ENCODE results near the gene LGALS3BP. TPM values are rescaled to one million over a fixed set of nuclear protein-coding genes. Genes with fewer than 3 reads are reported as not detected.

Gene LGALS3BP
- total RNA-seq, 1 donor from 2014 or later: 488 TPM

DNA sequence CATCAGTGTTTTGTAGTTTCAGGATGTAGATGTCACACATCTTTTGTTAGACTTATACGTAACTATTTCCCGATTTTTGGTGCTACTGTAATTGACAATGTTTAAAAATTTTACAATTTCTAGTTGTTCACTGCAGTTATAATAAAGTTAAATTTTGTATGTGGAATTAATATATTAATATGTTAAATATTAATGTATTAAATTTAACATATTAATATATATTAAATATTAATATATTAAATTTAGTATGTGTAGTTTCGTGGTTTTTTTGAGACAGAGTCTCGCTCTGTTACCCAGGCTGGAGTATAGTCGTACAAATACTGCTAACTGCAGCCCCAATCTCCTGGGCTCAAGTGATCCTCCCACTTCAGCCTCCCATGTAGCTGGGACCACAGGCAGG is 5.7 kb upstream of the LGALS3BP start:
- Histone ChIP-seq H3K4me1 (peaks cover 27% of the 10 kb centered on the region), H3K36me3 (no peaks in the 10 kb centered on the region), H3K4me3 (no peak overlapping the region), H3K9me3 (no peaks in the 10 kb centered on the region), H3K27me3 (no peaks in the 10 kb centered on the region), H3K27ac (no peak overlapping the region)
- TF ChIP-seq, protein P1, sequence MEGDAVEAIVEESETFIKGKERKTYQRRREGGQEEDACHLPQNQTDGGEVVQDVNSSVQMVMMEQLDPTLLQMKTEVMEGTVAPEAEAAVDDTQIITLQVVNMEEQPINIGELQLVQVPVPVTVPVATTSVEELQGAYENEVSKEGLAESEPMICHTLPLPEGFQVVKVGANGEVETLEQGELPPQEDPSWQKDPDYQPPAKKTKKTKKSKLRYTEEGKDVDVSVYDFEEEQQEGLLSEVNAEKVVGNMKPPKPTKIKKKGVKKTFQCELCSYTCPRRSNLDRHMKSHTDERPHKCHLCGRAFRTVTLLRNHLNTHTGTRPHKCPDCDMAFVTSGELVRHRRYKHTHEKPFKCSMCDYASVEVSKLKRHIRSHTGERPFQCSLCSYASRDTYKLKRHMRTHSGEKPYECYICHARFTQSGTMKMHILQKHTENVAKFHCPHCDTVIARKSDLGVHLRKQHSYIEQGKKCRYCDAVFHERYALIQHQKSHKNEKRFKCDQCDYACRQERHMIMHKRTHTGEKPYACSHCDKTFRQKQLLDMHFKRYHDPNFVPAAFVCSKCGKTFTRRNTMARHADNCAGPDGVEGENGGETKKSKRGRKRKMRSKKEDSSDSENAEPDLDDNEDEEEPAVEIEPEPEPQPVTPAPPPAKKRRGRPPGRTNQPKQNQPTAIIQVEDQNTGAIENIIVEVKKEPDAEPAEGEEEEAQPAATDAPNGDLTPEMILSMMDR (IDR thresholded peaks at IDR 0.05): no peak
- TF ChIP-seq POLR2AphosphoS5 (IDR thresholded peaks at IDR 0.05; ENCODE audit: insufficient read depth in 1 of 2, low read depth in 1 of 2) (no peak), POLR2A (IDR thresholded peaks at IDR 0.05) (no peak)
- intact Hi-C loops (cut with DNase I): no loop called here
- DNase-seq (ENCODE audit: extremely low spot score in 2 of 2): no peak

DNA sequence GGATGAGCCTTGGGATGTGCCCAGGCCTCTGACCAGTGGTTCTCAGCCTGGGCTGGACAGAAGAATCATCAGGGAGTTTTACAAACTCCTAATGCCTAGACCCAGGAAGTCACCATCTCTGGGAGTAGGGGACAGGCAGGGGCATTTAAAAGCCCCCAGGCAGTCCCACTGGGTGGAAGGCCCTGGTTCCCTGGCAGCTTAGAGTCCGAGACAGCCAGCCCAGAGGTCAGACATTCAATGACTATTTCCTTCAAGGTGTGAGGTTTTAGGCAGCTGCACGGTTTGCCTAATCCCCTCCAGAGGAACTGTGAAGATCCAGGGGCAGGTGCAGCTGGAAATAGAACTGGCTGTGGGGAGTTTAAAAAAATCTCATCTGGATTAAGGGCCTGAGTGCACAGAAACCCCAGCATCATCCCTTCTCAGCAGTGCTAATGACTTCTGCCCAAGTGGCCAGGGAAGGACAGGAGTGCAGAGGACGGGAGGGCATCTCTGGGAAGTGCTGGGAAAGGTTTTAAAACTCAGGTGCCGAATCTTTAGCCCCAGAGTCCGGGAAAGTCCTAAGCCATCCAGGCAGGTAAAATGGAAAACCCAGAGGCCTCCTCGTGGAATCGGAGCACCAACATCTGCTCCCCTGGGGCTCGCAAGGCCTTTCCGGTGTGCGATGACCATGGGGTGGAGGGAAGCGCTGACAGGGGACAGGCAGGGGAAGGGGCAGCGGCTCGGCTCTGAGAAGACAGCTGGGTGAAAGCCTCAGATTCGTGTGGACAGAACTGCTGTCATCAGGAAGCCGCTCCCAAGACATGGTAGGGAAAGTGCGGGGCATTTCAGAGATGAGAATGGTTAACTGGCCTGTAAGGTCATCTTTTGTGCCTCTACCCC is 1.5 kb upstream of the LGALS3BP start:
- intact Hi-C loops (cut with DNase I): no loop called here
- H3K27me3 ChIP-seq: no peaks in the 10 kb centered on the region
- peak overlapping the region; percentile 89 for H3K27ac ChIP-seq
- no peak overlapping the region for H3K4me3 ChIP-seq
- no peak for DNase-seq (ENCODE audit: extremely low spot score in 2 of 2)
- H3K36me3 ChIP-seq: no peaks in the 10 kb centered on the region
- H3K4me1 ChIP-seq: peaks cover 50% of the 10 kb centered on the region
- TF ChIP-seq, protein P1 (IDR thresholded peaks at IDR 0.05): no peak
- TF ChIP-seq POLR2AphosphoS5 (IDR thresholded peaks at IDR 0.05; ENCODE audit: insufficient read depth in 1 of 2, low read depth in 1 of 2): no peak
- no peaks in the 10 kb centered on the region for H3K9me3 ChIP-seq

DNA sequence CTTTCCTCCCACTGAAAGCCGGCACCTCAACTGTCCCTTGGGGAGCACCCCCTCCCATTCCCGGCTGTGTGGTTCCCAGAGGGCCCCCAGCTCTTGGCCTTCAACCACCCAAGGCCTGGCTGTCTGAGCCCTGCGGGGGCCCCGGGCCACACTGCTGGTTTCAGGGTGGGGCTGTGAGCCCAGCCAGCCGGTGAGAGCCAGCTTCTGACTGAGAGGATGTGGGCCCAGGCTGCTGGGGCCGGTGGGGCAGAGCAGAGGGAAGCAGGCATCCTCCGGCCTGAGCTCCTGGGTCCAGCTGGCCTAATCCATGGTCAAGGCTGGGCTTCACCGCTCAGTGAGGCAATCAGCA is 875 bp upstream of the LGALS3BP start:
- no peaks in the 10 kb centered on the region for H3K36me3 ChIP-seq
- intact Hi-C loops (cut with DNase I): no loop called here
- peaks cover 50% of the 10 kb centered on the region for H3K4me1 ChIP-seq
- no peak overlapping the region for H3K4me3 ChIP-seq
- H3K27ac ChIP-seq: peak overlapping the region; percentile 89
- H3K9me3 ChIP-seq: no peaks in the 10 kb centered on the region
- H3K27me3 ChIP-seq: no peaks in the 10 kb centered on the region
- no peak for TF ChIP-seq POLR2A (IDR thresholded peaks at IDR 0.05)
- no peak for TF ChIP-seq POLR2AphosphoS5 (IDR thresholded peaks at IDR 0.05; ENCODE audit: insufficient read depth in 1 of 2, low read depth in 1 of 2)
- TF ChIP-seq, protein P1 (IDR thresholded peaks at IDR 0.05): no peak
- no peak for DNase-seq (ENCODE audit: extremely low spot score in 2 of 2)

DNA sequence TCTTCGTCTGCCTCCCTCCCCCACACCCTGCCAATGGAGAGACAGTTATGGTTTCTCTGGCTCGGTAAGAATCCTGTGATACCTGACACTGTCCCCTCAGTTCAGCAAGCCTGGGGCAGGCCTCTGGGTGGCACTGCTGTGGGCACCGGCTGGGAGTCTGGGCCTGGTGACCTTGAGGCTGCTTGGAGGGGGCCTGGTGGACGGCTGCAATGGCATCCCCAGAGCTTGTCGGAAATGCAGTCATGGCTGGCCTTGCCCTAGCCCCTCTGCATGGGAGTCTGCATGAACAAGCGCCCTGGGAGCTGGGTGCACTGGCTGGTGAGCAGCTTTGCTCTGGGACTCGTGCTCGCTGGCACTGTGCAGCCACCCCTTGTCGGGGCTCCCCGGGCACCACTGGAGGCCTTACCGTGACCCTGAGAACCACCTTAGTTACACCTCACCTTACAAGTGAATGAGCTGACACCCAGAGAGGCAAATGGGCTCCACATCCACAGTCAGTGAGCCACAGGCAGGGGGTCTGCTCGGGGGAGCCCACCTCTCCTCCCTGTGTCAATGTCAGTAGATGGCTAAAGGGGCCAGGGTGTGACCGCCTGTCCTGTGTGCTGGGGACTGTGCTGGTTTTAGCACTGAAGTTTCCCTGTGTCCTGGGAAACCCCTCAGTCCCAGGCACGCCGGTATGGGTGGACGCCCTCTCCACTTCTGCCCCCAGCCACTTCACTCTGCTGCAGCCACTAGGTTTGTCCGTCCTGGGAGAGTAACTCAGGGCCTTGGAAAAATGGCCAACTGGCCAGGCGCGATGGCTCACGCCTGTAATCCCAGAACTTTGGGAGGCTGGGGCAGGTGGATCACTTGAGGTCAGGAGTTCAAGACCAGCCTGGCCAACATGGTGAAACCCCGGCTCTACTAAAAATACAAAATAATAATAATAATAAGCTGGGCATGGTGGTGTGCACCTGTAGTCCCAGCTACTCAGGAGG is 1.4 kb downstream of the LGALS3BP start:
- Histone ChIP-seq H3K4me1 (peaks cover 72% of the 10 kb centered on the region), H3K9me3 (no peaks in the 10 kb centered on the region), H3K27me3 (no peaks in the 10 kb centered on the region), H3K4me3 (peak overlapping the region; percentile 38 to 40), H3K36me3 (no peaks in the 10 kb centered on the region), H3K27ac (peak overlapping the region; percentile 89)
- intact Hi-C loops (cut with DNase I): loop anchor here (10.0 kb wide), 1 partner anchor 53 kb away; the partner anchor contains the start of gene TIMP2
- no peak for DNase-seq (ENCODE audit: extremely low spot score in 2 of 2)
- TF ChIP-seq POLR2A (IDR thresholded peaks at IDR 0.05): no peak
- TF ChIP-seq POLR2AphosphoS5 (IDR thresholded peaks at IDR 0.05; ENCODE audit: insufficient read depth in 1 of 2, low read depth in 1 of 2): no peak
- TF ChIP-seq, protein P1 (IDR thresholded peaks at IDR 0.05): no peak
